Natural killer cell (primary cell): ENCODE data around the gene EEIG2. TPM values are rescaled to one million over a fixed set of nuclear protein-coding genes. Genes with fewer than 3 reads are reported as not detected.

Experiments
- ATAC-seq, 3 donors: fragments of 150-1000 bp in 2 of 3; fragments of 200-7000 bp in 1 of 3; cut with Tn5 transposase; 1 replicate in 1 of 3; 2 replicates in 2 of 3; pipeline ENCODE4 v1.10.0; 2021; ENCODE audit warnings: mild to moderate bottlenecking in 2 of 3, moderate library complexity in 2 of 3
- DNase-seq, 2 donors: peaks; one replicate each; pipeline versions ENCODE4 v3.0.0 to v3.0.0-alpha.2; 2013 to 2021; ENCODE audit warnings: mixed read lengths in 1 of 2
- H3K27ac ChIP-seq: one replicate; pipeline ENCODE4 v1.5.1; 2013; ENCODE audit warnings: mild to moderate bottlenecking, low read length
- H3K27me3 ChIP-seq: one replicate; pipeline ENCODE4 v1.6.1; 2013; ENCODE audit warnings: low read length; ENCODE audit not compliant: control insufficient read depth, insufficient read depth
- H3K36me3 ChIP-seq: one replicate; pipeline ENCODE4 v1.6.1; 2013; ENCODE audit warnings: low read length; ENCODE audit not compliant: control insufficient read depth, insufficient read depth
- H3K4me1 ChIP-seq: one replicate; pipeline ENCODE4 v1.6.1; 2013; ENCODE audit warnings: low read length; ENCODE audit not compliant: control insufficient read depth, insufficient read depth
- H3K4me3 ChIP-seq: one replicate; pipeline ENCODE4 v1.5.1; 2013; ENCODE audit warnings: low read length
- H3K9me3 ChIP-seq: one replicate; pipeline ENCODE4 v1.6.1; 2013; ENCODE audit warnings: low read length; ENCODE audit not compliant: control insufficient read depth, insufficient read depth
- H3K27ac Mint-ChIP-seq, 2 donors: one replicate each; pipeline ENCODE4 v1.8.0; 2022; ENCODE audit warnings: mild to moderate bottlenecking in 2 of 2, mixed read lengths in 2 of 2, moderate library complexity in 1 of 2
- H3K27me3 Mint-ChIP-seq, 2 donors: one replicate each; pipeline ENCODE4 v1.8.0; 2022; ENCODE audit warnings: low read depth in 2 of 2, mixed read lengths in 2 of 2
- H3K36me3 Mint-ChIP-seq: one replicate; pipeline ENCODE4 v1.8.0; 2022; ENCODE audit warnings: mixed read lengths
- H3K4me1 Mint-ChIP-seq, 2 donors: one replicate each; pipeline ENCODE4 v1.8.0; 2022; ENCODE audit warnings: mixed read lengths in 2 of 2
- H3K4me3 Mint-ChIP-seq: one replicate; pipeline ENCODE4 v1.8.0; 2022; ENCODE audit warnings: mild to moderate bottlenecking, moderate library complexity, mixed read lengths
- H3K9me3 Mint-ChIP-seq, 2 donors: one replicate each; pipeline ENCODE4 v1.8.0; 2022; ENCODE audit warnings: mixed read lengths in 2 of 2
- WGBS: methylation state at CpG from one replicate; pipeline ENCODE4 v1.1.7; 2013; ENCODE audit warnings: missing lambda C conversion rate; ENCODE audit not compliant: insufficient coverage; 5-methylcytosine and 5-hydroxymethylcytosine counted together
- intact Hi-C: fragments of 100-400 bp; cut with micrococcal nuclease; formaldehyde crosslinking; loops from one replicate; pipeline ENCODE4 v1.14.2; 2022
- total RNA-seq, 4 donors: library from RNA; stranded (reverse); fragments of 120-200 nt in 1 of 4; gene quantifications; one replicate each; pipeline versions ENCODE4 v1.2.3 to v1.2.4, GENCODE V29; 2013 to 2022
- TF ChIP-seq, protein P1 (sequence below): fragments of 200-600 bp; IDR thresholded peaks from one replicate; pipeline ENCODE4 v1.8.0; 2022; ENCODE audit warnings: antibody characterized with exemption

EEIG2 gene
- 10 to 100 TPM; 18.2 to 23.9 (median 20.3) TPM for total RNA-seq
- 19.8 TPM for total RNA-seq (2013)

DNA sequence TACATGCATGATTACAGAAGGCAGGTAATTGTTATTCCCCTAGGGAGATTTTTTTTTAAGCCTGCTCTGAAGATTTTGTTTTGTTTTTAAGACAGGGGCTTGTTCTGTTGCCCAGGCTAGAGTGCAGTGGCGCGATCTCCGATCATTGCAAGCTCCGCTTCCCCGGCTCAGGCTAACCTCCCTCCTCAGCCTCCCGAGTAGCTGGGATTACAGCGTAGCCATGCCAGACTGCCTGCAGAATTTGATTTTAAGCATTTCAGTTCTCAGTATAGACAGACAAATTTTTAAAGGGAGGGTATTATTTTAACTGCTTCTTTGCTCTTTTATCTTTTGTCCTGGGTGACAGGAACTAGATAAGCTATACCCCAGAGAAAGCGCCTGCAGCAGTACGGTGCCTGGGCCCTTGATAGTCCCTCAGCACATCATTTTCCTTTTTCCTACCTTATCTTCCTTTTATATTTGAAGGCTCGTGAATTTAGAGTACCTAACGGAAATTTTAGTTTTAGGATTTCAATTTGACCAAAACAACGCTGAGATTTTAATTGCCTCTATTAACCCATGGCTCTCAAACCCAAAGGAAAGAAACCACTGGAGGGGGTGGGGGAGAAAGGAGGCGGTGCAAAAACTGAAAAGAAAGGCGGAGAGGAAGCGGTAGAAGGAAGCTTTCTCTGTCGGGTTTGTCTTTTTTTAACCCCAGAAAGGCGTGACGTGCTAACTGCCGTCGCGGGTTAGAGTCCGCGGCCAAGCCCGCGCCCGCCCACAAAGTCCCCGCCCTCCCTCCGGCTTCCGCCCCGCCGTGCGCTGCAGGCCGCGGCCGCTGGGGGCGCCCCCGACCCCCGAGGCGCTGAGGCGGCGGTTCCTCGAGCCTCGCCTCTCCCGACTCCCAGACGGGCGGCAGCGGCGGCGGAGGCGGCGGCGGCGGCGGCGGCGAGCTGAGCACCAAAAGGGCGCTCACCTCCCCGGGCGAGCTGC lies at the start of gene EEIG2:
Gene EEIG2 (plus strand): TSS at position 886 of the 972 bp plus-strand sequence. CDS start 329 bp downstream, outside the sequence.
- intact Hi-C loops: loop anchor here (2.0 to 5.0 kb wide), 2 partner anchors 87 to 133 kb away; partner anchors contain the start of gene PRPF38B
- Histone ChIP-seq H3K27me3 (no peaks in the 10 kb centered on the region), H3K4me3 (peak within 1 kb of the TSS; percentile 74), H3K36me3 (no peaks in the 10 kb centered on the region), H3K4me1 (peaks cover 28% of the 10 kb centered on the region), H3K9me3 (no peaks in the 10 kb centered on the region), H3K27ac (peak within 1 kb of the TSS; percentile 52)
- 13% methylated on average over 57 of the region's 59 CpGs for WGBS
- H3K36me3 Mint-ChIP-seq: no peaks in the 10 kb centered on the region
- H3K4me3 Mint-ChIP-seq: peak within 1 kb of the TSS; percentile 95
- no peaks in the 10 kb centered on the region for H3K9me3 Mint-ChIP-seq
- peaks cover 30% of the 10 kb centered on the region in 2 donors for H3K4me1 Mint-ChIP-seq
- no peaks in the 10 kb centered on the region for H3K27me3 Mint-ChIP-seq
- ATAC-seq (peak; percentile 88 to 95 (median 91)), DNase-seq (peak; percentile 85 to 95)
- H3K27ac Mint-ChIP-seq: peak within 1 kb of the TSS; percentile 86 to 88
- TF ChIP-seq, protein P1, sequence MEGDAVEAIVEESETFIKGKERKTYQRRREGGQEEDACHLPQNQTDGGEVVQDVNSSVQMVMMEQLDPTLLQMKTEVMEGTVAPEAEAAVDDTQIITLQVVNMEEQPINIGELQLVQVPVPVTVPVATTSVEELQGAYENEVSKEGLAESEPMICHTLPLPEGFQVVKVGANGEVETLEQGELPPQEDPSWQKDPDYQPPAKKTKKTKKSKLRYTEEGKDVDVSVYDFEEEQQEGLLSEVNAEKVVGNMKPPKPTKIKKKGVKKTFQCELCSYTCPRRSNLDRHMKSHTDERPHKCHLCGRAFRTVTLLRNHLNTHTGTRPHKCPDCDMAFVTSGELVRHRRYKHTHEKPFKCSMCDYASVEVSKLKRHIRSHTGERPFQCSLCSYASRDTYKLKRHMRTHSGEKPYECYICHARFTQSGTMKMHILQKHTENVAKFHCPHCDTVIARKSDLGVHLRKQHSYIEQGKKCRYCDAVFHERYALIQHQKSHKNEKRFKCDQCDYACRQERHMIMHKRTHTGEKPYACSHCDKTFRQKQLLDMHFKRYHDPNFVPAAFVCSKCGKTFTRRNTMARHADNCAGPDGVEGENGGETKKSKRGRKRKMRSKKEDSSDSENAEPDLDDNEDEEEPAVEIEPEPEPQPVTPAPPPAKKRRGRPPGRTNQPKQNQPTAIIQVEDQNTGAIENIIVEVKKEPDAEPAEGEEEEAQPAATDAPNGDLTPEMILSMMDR: peak; percentile 74

DNA sequence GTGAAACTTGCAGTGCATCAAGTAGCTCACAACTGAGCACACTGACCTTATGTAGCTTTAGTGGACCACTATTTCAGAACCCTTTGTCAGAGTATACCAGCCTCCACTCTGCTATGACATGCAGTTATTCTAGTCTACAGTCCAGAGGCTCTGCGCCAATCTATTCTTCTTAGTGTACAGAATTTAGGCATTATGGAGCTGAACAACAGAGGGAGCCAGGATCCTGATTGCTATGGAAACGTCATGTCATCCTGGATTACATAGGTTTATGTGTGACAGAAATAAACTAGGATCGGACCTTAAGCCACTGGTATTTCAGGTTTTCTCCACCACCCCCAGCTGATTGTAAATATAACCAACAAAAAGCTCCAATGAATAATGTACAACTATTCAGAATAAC lies 48.1 kb upstream of the EEIG2 start:
- H3K4me3 ChIP-seq: no peak overlapping the region
- H3K4me1 Mint-ChIP-seq: no peaks in the 10 kb centered on the region
- H3K9me3 Mint-ChIP-seq: no peaks in the 10 kb centered on the region
- no peaks in the 10 kb centered on the region for H3K4me1 ChIP-seq
- H3K9me3 ChIP-seq: no peaks in the 10 kb centered on the region
- H3K27me3 ChIP-seq: no peaks in the 10 kb centered on the region
- TF ChIP-seq, protein P1: no peak
- peaks cover 6 to 12% of the 10 kb centered on the region in 2 donors for H3K27me3 Mint-ChIP-seq
- H3K4me3 Mint-ChIP-seq: no peak overlapping the region
- WGBS: 78% methylated on average over 3 of the region's 3 CpGs
- H3K27ac Mint-ChIP-seq: no peak overlapping the region
- intact Hi-C loops: loop anchor here (1.0 to 10.0 kb wide), 5 partner anchors 50 to 383 kb away; partner anchors contain the start of gene PRPF38B
- ATAC-seq: no peak
- no peaks in the 10 kb centered on the region for H3K36me3 ChIP-seq
- DNase-seq: no peak
- no peak overlapping the region for H3K27ac ChIP-seq
- H3K36me3 Mint-ChIP-seq: no peaks in the 10 kb centered on the region

DNA sequence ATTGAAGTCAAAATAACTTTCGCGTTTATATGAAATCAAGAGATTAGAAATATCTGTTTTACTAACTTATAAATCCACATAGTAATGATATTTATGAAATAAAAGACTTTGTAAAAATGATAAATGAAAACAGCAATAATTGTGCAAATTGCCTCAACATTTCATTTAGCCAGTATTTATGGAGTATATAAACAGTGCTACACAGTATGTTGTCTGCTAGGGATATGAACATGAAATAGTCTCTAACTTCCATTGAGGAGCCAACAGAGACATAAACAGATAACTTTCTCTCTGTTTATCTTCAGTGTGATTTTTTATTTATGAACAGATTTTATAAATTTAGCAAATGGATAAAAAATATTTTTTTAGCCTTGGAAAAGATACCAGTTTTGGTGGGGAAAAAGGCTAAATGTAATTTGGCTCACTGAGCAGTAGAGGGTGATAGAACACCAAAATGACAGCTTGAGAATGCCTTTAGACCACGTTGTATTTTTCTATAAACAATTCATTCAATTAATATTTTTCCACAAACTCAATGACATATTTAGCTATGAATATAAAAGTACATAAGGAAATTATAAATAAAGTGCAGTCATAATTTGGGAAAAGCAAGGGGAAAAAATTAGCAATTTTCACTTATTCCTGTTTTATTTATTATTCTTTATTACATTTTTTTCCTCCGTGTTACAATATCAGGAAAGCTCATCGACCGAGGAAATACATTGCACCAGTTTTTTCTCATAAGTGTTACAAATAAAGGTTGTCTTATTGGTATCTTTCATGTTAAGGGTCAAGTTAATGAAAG lies 47.5 kb upstream of the EEIG2 start:
- Histone ChIP-seq H3K4me3 (no peak overlapping the region), H3K9me3 (no peaks in the 10 kb centered on the region), H3K36me3 (no peaks in the 10 kb centered on the region), H3K27ac (no peak overlapping the region), H3K27me3 (no peaks in the 10 kb centered on the region), H3K4me1 (no peaks in the 10 kb centered on the region)
- DNase-seq (peak in 1 of 2 donors; percentile 78), ATAC-seq (peak; percentile 59 to 82 (median 79))
- H3K27me3 Mint-ChIP-seq: peaks cover 12% of the 10 kb centered on the region in 2 donors
- no peaks in the 10 kb centered on the region for H3K4me1 Mint-ChIP-seq
- no peak overlapping the region for H3K27ac Mint-ChIP-seq
- WGBS: 80% methylated on average over 1 of the region's 6 CpGs
- no peaks in the 10 kb centered on the region for H3K9me3 Mint-ChIP-seq
- intact Hi-C loops: loop anchor here (1.0 to 10.0 kb wide), 5 partner anchors 49 to 382 kb away; partner anchors contain the start of gene PRPF38B
- no peak overlapping the region for H3K4me3 Mint-ChIP-seq
- TF ChIP-seq, protein P1: peak; percentile 97
- no peaks in the 10 kb centered on the region for H3K36me3 Mint-ChIP-seq
